Stomach (tissue), 4 donors: Measurements from ENCODE around the gene PARVB.

Experiments
- CTCF ChIP-seq, 7 experiments: fragments of 450-650 bp in 4 of 7; fragments of 200-600 bp in 3 of 7; sonication (generic) in 3 of 7; IDR thresholded peaks; one replicate each; pipeline ENCODE4 v1.5.1; 2016 to 2019; ENCODE audit warnings: antibody characterized with exemption in 7 of 7, control low read depth in 2 of 7, mild to moderate bottlenecking in 1 of 7
- POLR2AphosphoS5 ChIP-seq, 3 donors: sonication (generic); formaldehyde crosslinking; IDR thresholded peaks; one replicate each; pipeline ENCODE4 v1.6.1; 2016; ENCODE audit warnings: antibody characterized with exemption in 3 of 3

- TF ChIP-seq CTCF (IDR thresholded peaks at IDR 0.05) (no peak), POLR2AphosphoS5 (IDR thresholded peaks at IDR 0.05) (no peak)
These were observed 170.5 kb downstream of the PARVB start for GRCh38 chr22:44194569-44194968.
